WI38 (cell line): ENCODE measurements around the gene NCK2.

Experiments
- H3K4me3 ChIP-seq: 2 replicates; pipeline ENCODE4 v1.5.1; 2011; ENCODE audit warnings: low read depth, mild to moderate bottlenecking, control low read depth, low read length
- TF ChIP-seq, protein P1 (sequence below): IDR thresholded peaks from 2 replicates; pipeline ENCODE4 v1.5.1; 2012; ENCODE audit warnings: low read depth, mild to moderate bottlenecking, control low read depth, low read length

Gene NCK2

DNA sequence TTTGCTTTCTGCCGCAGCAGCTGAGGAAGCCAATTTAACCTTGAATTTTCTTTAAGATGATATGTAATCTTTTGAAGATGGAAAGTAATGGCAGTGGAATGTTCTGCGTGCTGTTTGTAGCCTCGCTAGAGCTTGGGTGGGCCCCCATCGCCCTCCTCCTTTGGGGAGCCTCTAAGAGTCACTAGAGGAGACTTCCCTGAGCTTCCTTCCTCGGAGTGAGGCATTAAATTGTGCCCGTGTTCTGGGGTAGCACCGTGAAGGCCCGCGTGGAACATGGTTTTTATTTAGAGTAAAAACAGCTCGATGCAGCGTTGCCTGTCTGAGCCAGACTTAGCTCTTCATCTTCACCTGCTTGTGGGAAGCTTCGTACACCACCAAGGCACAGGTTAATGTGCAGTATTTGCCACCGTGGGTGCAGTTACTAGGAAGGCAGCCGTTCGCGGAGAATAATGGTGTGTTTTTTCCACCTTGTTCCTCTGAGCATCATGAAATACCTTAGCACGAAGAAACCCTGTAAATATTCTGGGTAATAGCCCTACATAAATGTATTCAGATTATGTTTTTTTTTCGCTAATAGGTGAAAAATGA is 38.5 kb downstream of the NCK2 start:
- TF ChIP-seq, protein P1, sequence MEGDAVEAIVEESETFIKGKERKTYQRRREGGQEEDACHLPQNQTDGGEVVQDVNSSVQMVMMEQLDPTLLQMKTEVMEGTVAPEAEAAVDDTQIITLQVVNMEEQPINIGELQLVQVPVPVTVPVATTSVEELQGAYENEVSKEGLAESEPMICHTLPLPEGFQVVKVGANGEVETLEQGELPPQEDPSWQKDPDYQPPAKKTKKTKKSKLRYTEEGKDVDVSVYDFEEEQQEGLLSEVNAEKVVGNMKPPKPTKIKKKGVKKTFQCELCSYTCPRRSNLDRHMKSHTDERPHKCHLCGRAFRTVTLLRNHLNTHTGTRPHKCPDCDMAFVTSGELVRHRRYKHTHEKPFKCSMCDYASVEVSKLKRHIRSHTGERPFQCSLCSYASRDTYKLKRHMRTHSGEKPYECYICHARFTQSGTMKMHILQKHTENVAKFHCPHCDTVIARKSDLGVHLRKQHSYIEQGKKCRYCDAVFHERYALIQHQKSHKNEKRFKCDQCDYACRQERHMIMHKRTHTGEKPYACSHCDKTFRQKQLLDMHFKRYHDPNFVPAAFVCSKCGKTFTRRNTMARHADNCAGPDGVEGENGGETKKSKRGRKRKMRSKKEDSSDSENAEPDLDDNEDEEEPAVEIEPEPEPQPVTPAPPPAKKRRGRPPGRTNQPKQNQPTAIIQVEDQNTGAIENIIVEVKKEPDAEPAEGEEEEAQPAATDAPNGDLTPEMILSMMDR: no peak
- no peak overlapping the region for H3K4me3 ChIP-seq

DNA sequence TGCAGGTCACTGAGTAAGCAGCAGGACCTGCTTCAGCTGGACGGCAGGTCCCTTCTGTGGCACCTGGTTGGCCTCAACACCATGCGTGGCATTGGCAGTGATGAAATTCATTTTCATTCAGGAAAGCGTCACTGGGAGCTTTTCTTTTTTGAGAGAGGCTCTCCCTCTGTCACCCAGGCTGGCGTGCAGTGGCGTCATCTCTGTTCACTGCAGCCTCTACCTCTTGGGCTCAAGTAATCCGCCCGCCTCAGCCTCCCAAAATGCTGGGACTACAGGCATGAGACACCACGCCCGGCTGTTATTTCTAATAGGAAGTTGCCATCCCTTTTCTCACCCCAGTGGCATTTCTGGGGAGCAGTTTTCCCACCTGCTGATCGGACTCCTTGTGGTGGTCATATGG is 39.3 kb downstream of the NCK2 start:
- TF ChIP-seq, protein P1: no peak
- H3K4me3 ChIP-seq: no peak overlapping the region

- H3K4me3 ChIP-seq: no peak overlapping the region
- TF ChIP-seq, protein P1: no peak
These were observed 39.9 kb downstream of the NCK2 start for GRCh38 chr2:105784589-105784988.

- TF ChIP-seq, protein P1: no peak
- no peak overlapping the region for H3K4me3 ChIP-seq
These were observed 40.6 kb downstream of the NCK2 start for GRCh38 chr2:105785095-105785847.

- H3K4me3 ChIP-seq: no peak overlapping the region
- TF ChIP-seq, protein P1: no peak
These were observed 41.8 kb downstream of the NCK2 start for GRCh38 chr2:105786231-105787230.

DNA sequence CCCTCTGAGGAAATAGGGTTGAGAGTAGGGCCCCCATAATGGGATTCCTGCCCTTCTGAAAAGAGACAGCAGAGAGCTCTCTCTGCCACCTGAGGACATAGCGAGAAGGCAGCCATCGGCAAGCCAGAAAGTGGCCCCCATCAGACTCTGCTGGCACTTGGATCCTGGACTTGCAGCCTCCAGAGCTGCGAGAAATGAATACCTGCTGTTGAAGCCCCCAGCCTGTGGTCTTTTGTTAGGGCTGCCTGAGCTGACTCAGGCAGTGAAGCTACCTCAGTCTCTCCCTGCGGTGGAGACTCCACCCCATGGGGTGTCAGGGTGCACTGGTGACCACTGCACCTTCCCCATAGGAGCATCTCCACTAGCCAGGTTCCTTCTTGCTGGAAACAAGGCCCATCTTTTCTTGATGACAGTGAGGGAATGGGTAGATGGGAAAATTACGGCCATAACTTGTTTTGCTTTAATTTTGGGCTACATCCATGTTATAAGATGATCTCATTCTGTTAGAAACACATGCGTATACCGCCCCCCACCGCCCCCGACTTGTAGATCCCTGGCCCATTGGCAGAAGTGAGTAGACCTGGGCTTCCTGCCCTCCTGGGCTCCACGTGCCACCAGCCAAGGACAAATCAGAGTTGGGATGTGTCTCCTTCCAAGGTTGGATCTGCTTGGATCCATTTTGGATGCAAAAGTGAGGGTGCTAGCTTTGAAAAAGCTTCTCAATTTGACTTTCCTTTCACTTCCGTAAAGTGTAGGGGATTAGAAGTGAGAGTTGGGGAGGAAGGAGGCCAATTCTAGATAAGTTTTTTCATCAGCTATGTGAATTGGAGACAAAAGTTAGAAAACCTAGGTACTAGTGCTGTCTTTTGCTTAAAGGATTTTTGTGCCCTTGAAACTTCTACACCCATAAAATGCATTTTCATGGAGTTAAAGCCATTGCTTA is 42.9 kb downstream of the NCK2 start:
- TF ChIP-seq, protein P1: no peak
- no peak overlapping the region for H3K4me3 ChIP-seq
